Hepatic stellate cell (primary cell): ENCODE measurements around the gene SLC30A2.

ENCODE experiments used
- DNase-seq: peaks from one replicate; pipeline ENCODE4 v3.0.0; 2011; ENCODE audit warnings: low spot score

Gene SLC30A2

GRCh38 chr1:25996966-25997827, 48.7 kb downstream of the SLC30A2 start:
- peak; percentile 48 for DNase-seq

- no peak for DNase-seq
These were observed 51.3 kb downstream of the SLC30A2 start for GRCh38 chr1:25994402-25995150.

DNA sequence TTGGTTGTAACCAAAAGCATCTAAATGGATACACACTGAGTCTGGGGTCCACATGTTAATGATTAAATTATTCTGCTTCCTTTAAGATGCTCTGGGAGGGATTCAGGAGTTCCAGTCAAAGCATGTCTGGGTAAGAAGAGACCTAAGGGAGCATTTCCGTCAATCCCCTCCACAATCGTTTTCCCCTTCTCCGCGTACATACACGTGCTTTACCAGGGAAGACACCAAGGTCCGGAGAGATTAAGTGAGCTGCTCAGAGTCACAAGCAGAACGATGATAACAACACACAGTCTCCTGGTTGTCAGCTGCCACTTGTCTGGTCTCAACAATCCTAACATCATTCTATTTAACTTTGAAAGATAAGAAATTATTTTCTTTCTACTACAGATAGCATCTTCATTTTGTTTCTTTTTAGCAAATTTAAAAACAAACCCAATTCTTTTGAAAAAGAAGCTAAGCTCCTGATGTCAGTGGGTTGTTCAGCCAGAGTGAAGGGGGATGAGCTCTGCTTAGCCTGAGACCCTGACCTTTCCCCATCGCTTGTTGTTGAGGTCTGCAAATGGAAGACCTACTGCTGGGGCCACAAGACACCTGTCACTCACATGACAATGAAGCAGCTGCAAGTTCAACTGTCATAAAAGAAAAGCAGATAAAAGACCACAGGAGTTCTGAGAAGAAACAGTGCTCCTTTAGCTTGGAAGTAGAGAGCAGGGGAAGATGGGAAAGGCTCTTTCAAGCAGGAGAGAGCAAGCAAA, 52.5 kb downstream of the SLC30A2 start:
- no peak for DNase-seq

GRCh38 chr1:25992689-25993171, 53.2 kb downstream of the SLC30A2 start:
- no peak for DNase-seq

DNA sequence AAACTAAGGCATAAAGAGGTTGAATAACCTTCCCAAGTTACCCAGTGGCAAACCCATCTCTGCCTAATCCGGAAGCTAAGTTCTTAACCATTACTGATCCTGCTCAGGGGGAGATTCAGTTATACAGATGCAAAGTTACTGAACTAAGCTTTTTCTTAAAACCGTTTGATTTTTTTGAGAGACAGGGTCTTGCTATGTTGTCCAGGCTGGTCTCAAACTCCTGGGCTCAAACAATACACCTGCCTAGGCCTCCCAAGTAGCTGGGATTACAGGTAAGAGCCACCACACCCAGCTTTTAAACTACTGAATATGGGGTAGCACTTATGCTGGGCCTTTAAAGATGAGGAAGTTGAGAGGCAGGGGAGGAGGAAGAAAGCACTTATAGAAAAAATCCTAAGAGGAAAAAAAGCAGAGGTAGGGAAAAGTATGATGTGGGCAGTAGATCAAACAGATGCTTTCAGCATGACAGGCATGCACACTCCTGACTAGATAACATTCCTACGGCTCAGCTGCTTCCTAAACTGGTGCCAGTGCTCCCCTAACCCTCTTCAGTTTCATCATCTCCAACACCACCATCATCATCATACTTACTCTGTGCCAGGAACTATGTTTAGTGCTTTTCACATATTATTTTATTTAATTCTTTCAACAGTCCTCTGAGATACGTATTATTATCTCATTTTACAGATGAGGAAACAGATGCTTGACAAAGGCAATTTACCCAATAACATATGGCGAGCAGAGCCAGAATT, 53.8 kb downstream of the SLC30A2 start:
- DNase-seq = no peak

GRCh38 chr1:25990702-25991395, 55.1 kb downstream of the SLC30A2 start:
- DNase-seq = no peak

- DNase-seq = no peak
These were observed 55.7 kb downstream of the SLC30A2 start for GRCh38 chr1:25990251-25990650.

DNA sequence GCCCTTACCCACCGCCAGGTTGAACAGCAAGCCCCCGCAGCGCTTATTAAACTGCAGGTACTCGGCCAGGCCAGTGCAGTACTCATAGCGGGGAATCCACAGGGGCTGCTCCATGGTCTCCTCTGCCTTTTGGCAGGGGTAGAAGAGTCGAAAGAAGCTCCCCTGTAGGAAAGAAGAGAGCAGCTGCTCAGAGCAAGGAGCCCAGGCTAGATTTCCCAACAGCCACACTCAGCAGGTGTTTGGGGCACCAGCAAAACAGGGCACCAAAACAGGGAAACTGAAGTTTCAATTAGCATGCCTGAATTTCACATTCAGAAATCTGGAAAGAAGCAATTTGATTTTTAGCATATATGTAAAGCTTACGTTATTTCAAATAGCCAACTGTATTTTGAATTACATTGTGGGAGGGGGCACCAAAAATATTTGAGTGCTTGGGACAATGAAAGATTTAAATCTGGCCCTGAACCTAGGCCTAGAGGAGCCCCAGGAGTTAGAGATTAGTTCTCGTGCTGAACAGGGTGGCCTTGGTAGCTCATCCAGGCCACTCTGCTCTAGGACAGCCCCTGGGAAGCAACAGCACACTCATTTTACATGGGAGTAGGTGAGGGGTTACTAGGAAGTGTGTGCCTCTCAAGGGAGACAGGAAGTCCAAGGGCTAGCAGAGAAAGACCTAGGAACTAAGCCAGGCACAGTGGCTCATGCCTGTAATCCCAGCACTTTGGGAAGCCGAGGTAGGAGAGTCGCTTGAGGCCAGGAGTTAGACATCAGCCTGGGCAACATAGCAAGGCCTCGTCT, 56.3 kb downstream of the SLC30A2 start:
- DNase-seq = no peak

- DNase-seq = no peak
These were observed 58.0 kb downstream of the SLC30A2 start for GRCh38 chr1:25987951-25988350.
